ENCODE measurements around the gene ROCK2.

- TF ChIP-seq CTCF (conservative IDR thresholded peaks at IDR 0.05; ENCODE audit: low read length) = no peak
- no peak for TF ChIP-seq EZH2phosphoT487 (IDR thresholded peaks at IDR 0.05; ENCODE audit: borderline replicate concordance)
These were observed 45.3 kb upstream of the ROCK2 start for GRCh38 chr2:11389551-11390398.

Measured in Loucy (cell line).